Measurements from ENCODE around the gene KCNT2.

- TF ChIP-seq EP300 (conservative IDR thresholded peaks at IDR 0.05; ENCODE audit: poor library complexity, severe bottlenecking): no peak
- no peak for TF ChIP-seq POLR2AphosphoS5 (IDR thresholded peaks at IDR 0.05)
- no peak for TF ChIP-seq SMC3 (conservative IDR thresholded peaks at IDR 0.05; ENCODE audit: poor library complexity)
These were observed 226.7 kb downstream of the KCNT2 start for GRCh38 chr1:196381544-196381943.

All from neural cell (in vitro differentiated cells).